Measurements from ENCODE around the gene WDR46.

The WDR46 gene

DNA sequence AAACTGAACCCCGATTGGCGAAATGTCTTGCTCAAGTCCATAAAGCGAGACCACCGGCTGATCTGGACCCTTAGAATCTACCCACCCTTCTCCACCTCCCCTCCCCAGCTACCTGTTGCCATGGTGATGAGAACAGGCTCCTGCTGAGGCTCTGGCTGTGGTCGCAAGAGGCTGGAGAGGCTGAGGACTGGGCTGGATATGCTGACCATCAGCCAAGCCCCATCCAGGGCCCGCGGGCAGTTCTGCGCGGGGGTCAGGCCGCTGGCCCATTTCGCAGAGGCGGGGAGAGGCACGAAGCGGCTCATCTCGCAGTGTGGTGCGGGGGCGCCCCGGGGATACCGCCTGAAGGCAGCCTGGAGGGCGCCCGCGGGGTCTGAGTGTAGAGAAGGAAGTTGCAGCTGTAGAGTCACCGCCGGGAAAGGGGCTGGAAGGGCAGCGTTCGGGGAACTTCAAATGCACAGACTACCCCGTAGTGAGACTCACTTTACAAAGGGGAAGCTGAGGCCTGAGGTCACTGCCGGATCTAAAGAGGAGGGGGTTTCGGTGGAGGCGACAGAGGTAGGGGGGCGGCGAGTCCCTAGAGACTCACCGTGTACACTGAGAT lies 24.2 kb upstream of the WDR46 start:
- no peak for FAIRE-seq

DNA sequence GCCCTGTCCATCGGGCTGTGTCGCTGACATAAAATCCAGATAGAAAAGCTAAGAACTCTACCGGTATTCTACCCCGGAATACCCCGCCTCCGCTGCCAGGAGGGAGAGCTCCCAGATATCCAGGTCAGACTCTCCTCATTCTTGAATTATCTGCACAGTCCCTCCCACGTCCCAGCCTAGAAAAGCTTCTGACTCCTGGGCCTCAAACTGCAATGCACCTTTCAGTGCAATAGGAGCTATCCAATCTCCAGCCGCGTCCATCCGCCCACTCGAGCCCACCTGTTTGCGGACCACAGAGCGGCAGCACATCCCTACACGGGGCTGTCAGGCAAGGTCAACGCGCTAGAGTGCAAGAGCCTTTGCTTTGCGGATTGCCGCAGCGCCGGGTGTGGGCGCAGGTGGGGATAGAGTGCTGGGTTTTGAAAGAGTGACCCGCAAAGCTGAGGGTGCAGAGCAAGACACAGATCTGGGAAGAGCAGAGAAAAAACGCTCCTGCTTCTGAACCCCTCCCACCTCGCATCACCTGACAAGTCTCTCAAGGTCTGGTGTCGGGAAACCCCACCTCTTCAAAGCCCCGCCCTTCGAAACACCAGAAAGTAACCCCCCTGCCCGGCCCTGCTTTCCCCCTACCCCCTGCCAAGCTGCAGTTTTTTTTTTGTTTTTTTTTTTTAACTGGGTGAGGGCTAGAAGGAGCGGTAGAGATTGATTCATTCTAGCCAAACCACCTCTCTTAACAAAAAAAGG lies 23.5 kb upstream of the WDR46 start:
- FAIRE-seq = no peak

DNA sequence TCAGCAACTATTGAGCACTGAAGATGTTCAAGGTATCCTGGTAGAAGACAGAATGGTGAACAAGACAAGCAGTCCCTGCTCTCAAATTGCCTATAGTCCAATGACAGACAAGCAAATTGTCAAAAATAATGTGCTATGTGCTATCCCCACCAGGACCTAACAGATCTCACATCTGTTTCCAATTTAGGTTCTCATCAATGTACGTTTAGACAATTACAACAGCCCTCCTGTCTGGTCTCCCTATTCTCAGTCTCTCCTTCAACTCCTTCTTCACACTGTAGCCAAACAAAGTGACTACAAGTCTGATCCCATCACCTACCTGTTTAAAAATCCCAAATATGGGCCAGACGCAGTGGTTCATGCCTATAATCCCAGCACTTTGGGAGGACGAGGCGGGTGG lies 17.3 kb upstream of the WDR46 start:
- FAIRE-seq = no peak

DNA sequence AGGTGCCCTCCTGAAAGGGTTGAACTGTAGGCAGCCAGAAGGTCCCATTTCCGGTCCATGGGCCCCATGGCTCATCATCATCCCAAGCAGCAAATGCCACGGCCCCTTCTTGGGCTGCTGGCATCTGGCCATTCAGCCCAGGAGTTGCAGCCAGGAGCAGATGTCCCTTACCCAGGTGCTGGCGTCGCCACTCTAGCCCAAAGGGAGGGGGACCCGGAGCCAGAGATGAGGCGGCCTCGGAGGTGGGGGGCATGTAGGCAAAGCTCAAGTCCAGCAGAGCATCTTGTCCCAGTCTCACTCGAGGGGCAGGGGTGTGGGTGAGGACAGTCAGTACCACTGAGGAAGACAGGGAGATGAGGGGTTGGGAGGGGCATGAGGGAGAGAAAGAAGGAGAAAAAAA lies 16.0 kb upstream of the WDR46 start:
- FAIRE-seq = no peak

DNA sequence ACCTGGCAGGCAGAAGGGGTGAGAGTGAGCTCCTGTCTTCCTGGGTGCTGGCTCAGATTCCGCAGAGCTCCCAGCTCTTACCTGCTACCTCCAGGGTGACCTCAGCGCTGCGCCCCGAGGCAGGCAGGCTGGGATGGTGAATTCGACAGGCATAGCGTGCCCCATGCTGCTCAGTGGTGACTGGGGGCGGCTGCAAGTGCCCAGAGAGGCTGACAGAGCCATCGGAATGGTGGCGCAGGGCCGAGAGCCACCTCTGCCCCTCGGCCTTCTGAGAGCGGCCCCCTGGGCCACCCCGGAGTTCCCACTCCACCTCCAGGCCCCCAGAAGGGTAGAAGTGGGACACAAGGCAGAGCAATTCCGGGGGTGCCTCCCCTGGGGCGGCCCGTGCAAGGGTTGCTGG lies 15.2 kb upstream of the WDR46 start:
- FAIRE-seq = no peak

DNA sequence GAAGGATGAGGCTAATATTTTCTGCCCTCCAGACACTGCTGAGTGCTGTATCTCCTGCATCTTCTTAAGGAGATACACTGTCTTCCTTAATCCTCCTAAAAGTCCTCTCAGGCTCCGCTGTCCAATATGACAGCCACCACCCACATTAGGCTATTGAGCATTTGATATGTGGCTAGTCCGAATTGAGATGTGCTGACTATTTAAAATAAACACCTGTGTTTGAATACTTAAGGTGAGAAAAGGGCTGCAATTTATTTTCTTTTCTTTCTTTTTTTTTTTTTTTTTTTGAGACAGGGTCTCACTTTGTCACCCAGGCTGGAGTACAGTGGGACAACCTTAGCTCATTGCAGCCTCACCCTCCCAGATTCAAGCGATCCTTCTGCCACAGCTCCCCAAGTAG lies 12.8 kb upstream of the WDR46 start:
- FAIRE-seq = no peak

DNA sequence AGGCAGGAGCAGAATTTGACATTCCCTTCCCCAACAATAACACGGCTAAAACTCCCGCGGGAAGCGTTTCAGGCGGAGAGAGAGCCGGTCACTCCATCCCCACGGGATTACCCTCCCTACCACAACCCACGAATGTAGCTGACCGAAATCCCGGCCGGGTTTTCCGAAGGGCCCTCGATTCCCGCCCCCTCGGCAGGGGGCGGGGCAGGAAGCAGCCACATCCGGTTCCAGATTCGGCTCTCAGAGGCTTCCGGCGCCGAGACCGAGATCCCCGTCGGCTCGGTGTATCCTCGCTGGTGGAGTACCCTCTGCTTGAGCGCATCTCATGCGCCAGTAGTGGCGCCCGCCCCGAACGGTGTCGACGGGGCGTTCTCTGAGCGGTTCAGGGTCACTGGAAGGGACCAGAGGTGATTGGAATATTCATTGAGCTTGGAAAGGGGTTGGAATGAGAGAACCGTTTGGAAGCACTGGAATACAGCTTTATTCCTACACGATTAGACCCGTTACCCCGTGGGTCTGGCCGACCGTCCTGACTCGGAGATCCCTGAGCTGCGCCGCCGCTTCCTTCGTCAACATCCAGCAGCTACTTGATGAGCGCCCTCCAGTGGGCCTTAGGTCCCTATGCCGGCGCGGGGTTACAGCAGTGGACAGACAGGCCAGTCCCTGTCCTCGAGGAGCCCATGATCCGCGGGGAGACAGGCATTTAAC lies 10.4 kb upstream of the WDR46 start:
- FAIRE-seq = no peak

DNA sequence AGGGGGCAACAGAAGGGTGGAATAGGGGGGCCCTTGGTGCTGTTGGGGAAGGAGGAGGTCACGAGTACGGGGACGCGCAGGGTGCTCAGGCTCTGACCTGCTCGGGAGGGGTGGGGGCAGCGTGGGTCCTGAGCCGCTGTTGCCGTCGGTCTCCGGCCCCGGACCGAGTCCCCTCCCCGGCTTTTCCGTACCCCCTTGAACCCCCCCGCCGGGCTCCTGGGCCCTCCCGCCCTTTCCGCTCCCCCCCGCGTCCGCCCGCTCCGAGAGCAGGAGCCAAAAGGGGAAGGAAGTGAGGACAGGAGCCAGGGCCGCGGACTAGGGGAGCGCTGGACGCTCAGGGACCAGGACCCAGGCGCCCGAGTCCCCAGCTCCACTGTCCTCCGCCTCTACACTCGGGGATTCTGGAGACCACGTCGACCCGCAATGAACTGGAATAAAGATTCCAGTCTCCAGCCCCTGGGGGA lies 9.8 kb upstream of the WDR46 start, which contains the start of gene RGL2:
TSS of gene RGL2 (minus strand) at position 170 of the 464 bp plus-strand sequence. CDS start 332 bp downstream, outside the sequence.
- no peak for FAIRE-seq

DNA sequence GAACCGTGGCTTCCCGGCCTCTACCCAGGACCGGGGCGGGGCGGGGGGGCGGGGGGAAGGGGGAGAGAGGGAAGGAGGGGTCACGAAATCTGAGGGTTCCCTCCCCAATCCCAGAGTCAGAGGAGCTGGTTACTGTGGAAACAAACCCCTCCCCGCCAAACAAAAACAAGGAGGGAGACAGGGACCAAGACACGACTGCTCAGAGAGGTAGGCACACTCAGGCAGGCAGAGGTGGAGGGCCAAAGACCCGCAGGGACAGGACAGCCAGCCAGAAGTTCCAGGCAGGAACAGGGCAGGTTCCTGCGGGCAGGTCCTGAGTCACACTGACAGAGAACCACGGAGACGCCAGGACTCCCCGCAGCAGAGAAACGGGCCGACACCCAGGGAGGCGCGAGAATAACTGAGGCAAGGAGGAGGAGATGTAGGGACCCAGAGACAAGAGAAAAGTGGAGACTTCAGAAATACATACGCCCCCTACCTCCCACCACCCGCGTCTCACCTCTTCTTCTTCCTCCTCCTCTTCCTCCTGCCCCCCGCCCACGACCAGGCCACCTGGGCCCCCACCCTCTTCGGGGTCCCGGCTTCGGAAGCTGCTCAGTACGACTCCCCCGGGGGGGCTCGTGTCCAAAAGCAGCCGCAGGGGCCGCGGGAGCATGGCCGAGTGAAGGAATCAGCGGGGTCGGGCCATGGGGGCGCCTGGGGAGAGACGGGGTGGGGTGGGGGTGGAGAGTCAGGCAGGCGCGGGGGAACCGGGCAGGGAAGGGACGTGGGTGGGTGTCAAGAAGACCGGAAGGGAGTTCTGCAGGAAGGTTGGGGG lies 9.1 kb upstream of the WDR46 start:
- no peak for FAIRE-seq

DNA sequence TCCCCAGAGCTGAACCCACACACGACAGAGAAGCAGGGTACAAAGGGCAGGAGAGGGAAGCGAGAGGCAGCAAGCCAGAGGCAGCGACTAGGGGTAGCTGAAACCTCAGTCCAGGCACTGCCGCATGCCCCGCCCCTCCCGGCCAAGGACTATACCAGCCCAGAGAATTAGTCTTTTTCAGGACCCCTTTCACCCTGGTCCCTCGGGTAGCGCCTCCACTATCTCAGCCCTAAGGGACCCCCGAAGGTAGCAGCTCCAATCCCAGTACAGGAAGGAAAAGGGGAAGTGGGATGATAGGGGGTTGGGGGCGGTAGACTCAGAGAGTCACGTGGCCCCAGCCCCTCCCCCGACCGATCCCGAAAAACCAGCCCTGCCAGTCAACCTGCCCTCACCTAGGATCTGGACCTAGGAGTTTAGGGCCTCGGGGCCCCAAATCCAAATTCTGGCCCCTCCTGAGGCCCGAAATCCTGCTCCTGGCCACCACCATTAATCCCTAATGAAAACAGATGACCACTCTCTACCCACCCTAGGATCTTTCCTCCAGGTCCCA lies 8.4 kb upstream of the WDR46 start:
- FAIRE-seq = no peak

DNA sequence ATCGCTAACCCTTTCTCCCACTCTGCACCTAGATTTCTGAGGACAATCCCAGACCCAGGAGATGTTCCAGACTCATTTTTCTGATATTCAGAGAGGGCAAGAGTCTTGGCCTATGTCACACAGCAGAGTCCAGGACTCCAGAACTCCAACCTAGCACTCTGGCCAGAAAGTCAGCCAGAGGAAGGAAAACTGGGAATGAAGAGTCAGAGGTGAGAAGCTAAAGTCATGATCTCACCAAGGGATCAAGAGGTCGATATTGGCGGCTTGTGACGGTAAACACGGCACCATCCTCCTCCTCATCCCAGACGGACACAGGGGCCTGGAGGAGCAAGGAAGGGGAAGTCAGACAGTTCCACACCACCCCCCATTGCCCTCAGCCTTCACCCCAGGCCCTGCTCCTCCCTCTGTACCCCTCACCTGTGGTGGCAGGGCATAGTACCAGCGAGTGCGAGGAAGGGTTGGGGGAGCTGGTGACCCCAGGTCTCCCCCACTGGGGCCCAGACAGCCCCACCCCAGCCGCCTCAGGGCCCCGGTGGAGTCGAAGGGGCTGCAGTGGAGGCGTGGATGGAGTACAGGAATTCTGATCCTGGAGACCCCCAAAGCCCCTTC lies 7.9 kb upstream of the WDR46 start:
- no peak for FAIRE-seq

DNA sequence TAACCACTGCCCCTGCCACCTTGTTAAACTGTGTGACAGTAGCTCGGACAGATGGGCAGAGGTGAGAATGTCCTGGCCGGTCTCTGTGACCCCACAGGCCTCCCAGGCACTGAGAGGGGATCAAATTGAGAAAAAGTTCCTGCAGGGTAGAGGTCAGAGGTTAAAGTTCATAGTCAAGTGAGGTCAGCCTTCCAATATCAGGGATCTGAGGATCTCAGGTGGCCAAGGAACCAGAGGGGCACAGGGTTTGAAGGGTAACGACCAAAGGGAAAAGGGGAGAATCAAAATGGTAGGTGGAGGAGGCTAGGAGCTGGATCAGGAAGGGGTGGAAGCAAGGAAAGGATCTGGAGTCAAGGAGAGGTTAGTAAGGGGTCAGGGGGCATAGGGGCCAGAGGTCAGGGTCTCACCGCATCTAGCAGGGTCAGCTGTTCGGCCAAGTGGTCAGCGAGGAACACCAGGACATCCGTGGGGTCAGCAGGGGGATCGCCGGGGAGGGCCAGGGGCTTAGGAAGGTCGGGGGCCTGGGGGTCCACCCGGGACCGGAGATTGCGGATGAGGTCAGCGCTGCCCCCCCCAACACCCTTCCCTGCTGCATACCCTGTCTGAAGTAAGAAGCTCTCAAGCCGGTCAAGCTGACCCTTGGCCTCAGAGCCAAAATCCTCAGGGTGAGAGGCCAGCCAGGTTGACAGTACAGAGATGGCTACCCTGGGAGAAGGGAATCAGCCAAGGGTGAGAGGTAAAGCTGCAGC lies 6.8 kb upstream of the WDR46 start:
- FAIRE-seq = no peak

DNA sequence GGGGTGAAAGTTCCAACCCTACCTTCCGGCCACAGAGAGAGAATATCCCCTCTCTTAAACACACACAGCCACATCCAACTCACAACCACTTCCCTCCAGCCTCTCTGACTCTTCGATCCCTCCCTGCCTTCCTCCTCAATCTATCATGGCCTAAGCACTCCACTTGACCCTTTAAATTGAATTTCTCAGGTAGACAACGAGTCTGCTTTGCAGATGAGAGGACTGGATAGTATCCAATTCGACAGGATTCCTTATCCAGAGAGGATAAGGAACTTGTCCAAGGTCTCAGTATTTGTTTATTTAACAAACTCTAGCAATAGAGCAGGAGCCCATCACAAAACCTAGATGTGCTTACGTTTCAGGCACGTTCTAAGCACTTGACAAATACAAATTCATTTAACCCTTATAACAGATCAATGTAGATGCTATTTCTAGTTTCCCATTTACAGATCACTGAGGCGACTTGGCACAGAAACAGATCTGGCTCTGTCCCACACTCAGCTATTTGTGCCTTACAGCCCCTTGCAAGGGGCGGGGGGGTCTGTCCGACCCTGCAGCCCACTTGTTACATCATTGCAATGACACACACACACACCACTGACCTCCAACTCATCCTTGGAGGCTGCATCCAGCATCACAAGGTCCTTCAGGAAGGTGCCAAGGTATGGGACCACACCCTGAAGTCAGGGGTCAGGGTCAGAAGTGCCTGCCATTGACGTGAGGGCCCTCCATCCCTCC lies 5.2 kb upstream of the WDR46 start:
- FAIRE-seq = no peak

DNA sequence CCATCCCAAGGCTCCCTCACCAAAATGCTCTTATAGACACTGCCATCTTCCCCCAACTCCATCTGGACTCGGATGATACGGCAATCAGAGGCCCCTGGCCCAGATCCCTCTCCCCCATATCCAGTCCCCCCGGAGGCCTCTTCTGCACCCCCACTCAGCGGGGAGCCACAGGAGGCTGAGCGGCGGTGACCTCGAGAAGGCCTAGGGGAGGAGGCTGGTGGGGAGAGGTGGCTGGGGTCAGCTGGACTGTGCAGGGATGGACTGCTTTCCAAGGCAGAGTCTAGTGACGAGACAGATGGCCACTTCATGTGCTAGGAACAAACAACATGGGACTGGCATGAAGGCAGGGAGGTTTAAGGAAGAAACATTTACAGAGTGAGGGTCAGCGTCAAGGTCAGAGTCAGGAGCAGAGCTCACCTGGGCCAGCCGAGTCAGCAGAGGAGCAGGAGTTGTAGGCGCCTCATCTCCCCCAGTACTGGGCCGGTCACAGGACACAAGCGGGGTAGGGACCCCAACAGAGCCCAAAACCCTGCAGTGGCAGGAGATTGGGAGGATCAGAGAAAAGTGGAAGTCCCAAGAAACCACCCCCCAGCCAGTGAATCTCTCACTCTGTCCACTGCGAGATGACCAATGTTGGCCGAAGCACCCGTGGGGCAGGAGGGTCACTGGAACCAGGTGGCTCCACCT lies 4.1 kb upstream of the WDR46 start:
- FAIRE-seq = no peak

DNA sequence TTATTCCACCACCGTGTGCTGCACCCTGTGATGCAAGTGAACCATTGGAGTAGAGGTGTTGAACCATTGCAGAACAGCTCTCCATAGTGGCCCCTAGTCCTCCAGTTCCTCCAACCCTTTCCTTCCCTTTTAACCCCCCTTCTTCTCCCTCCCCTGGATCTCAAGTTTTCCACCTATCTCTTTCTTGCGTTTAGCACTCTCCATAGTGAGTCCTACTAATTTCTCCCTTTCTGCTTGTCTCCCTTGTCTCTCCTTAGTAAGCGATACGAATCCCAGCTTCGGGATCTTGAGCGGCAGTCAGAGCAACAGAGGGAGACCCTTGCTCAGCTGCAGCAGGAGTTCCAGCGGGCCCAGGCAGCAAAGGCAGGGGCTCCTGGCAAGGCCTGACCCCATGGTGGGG lies 1.4 kb upstream of the WDR46 start:
- FAIRE-seq = no peak

DNA sequence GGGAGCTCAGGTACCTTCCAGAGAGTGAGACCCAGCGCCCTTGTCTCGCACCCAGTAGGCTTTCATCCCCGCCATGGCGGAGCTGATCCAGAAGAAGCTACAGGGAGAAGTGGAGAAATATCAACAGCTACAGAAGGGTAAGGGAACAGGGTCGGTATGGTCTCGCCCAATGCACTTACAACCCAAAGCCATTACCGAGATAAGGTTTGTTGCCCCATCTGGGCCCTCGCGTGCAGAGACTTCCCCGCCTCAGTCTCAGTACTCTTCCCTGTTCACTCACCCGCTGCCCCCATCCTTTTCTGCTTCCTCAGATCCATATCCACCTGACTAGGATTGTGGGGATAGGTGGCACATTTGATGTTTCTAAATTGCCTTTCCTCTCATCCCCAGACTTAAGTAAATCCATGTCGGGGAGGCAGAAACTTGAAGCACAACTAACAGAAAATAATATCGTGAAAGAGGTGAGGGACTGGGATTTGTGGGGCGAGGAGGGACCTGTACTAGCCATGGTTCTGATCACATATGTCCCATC lies 811 bp upstream of the WDR46 start:
- no peak for FAIRE-seq

DNA sequence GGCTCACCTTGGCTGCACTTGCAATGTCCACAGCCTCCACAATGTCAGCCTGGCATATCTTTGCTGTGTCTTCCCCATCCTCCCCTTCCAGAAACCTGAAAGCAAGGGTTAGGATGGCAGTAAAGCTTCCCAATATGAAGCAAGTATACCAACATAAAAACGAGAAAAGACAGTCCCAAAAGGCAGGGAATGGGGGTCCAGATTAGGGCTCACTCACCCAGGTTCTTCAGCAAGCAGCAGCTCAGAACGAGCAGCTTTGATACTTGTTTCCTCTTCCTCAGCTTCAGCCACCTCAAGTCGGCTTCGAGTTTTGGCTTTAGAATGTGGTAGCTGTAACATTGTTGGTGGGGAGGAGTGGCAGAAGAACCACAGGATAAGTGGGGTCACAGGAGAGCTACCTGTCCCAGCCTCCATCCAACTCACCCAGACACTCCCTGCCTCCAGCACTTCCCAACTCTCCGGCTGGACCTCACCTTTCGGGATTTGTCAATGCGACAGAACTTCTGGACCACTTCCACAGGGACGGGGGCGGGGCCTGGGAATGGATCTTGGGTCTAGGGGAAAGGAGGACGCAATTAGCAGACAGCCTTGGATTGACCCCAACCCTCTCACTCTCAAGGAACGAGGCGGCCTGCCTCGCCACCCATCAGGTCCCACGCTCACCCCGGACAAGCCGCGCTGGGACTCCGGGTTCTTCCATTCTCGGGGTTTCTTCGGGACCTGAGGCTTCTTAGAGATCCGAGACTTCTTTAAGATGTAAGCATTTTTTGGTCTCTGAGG lies 708 bp downstream of the WDR46 start:
- no peak for FAIRE-seq

DNA sequence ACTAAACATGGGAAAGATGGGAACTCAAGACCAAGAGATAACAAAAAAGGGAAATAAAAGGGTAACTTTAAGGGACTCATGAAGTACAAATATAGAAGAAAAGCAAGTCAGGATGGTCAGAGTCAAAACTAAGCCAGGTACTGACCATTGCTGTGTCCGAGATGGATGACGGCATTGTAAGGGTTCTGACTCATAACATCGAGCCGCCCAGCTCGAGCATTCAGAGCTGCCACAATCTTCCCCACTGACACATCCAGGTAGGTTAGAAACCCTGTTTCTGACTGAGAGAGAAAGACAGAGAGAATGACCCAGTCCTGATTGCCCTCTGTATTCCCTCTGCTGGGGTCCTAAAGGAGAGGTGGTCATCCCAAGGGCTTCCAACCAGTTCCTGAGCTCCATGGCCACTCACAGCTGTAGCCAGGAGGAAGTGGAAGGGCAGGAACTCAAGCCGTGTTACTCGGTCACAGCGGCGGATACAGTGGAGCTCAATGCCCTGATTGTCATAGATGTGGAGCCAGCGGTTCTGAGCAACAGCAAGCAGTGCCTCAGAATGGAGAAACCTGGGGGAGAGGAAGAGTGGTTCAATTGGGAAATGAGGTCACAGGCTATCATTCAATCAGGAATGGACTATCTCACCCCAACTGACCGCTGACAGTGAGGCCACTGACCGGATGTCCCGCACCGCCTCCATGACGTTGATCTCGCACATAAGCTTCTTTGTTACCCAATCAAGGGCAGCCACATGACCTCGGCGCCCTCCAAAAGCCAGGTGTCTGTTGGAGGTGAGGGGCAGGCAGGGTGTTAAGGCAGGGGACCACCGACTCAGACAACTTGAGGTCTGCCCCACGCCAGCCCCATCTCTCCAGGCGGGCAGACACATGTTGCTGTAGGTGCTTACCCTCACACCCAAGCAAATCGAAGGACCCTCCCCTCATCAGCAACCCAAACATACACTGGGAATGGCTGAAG lies 1.8 kb downstream of the WDR46 start:
- FAIRE-seq = no peak
